ENCODE measurements around the gene EPS8.

EPS8 gene

GRCh38 chr12:15688838-15689625 lies 100.2 kb downstream of the EPS8 start:
- no peak overlapping the region for H3K27ac ChIP-seq
- TF ChIP-seq CTCF (conservative IDR thresholded peaks at IDR 0.05) = no peak
- no peak for TF ChIP-seq ZFX (IDR thresholded peaks at IDR 0.05)

- TF ChIP-seq CTCF (conservative IDR thresholded peaks at IDR 0.05) = no peak
- no peak for TF ChIP-seq ZFX (IDR thresholded peaks at IDR 0.05)
- H3K27ac ChIP-seq = no peak overlapping the region
Observed at GRCh38 chr12:15688202-15688736, 100.9 kb downstream of the EPS8 start.

- no peak overlapping the region for H3K27ac ChIP-seq
- TF ChIP-seq CTCF (conservative IDR thresholded peaks at IDR 0.05) (no peak), ZFX (IDR thresholded peaks at IDR 0.05) (no peak)
Observed at GRCh38 chr12:15687583-15687982, 101.6 kb downstream of the EPS8 start.

GRCh38 chr12:15684896-15685658 lies 104.1 kb downstream of the EPS8 start:
- TF ChIP-seq CTCF (conservative IDR thresholded peaks at IDR 0.05) (no peak), ZFX (IDR thresholded peaks at IDR 0.05) (no peak)
- no peak overlapping the region for H3K27ac ChIP-seq

- H3K27ac ChIP-seq = no peak overlapping the region
Observed at GRCh38 chr12:15682826-15683225, 106.4 kb downstream of the EPS8 start.

GRCh38 chr12:15679151-15679550 lies 110.0 kb downstream of the EPS8 start:
- no peak for TF ChIP-seq CTCF (conservative IDR thresholded peaks at IDR 0.05)
- TF ChIP-seq ZFX (IDR thresholded peaks at IDR 0.05) = no peak
- H3K27ac ChIP-seq = no peak overlapping the region

More at GRCh38 chr12:15682826-15683225, 106.4 kb downstream of the EPS8 start:
- no peak for TF ChIP-seq ZFX (IDR thresholded peaks at IDR 0.05)
- TF ChIP-seq CTCF (conservative IDR thresholded peaks at IDR 0.05) = no peak

GRCh38 chr12:15677726-15678201 lies 111.4 kb downstream of the EPS8 start:
- TF ChIP-seq ZFX (IDR thresholded peaks at IDR 0.05) (no peak), CTCF (conservative IDR thresholded peaks at IDR 0.05) (no peak)
- H3K27ac ChIP-seq = no peak overlapping the region

Data from C4-2B (cell line).